ENCODE data around the gene NAP1L5. TPM values are rescaled to one million over a fixed set of nuclear protein-coding genes. Genes with fewer than 3 reads are reported as not detected.

The NAP1L5 gene
- total RNA-seq, 1 experiment from 2014 or later: not detected

- Histone ChIP-seq H3K27me3 (replicated peaks; ENCODE audit: control insufficient read depth, insufficient read depth, low read length) (no peaks in the 10 kb centered on the region), H3K4me1 (peaks cover 34% of the 10 kb centered on the region), H3K36me3 (ENCODE audit: control insufficient read depth, insufficient read depth, low read length) (no peaks in the 10 kb centered on the region; the same call in 1 of the 2 replicates), H3K9me3 (no peaks in the 10 kb centered on the region), H3K4me3 (ENCODE audit: low read depth, low read length) (no peak overlapping the region)
- no peaks in the 10 kb centered on the region for H3K9me3 Mint-ChIP-seq (ENCODE audit: unreplicated experiment)
- H3K36me3 Mint-ChIP-seq (ENCODE audit: insufficient read depth, unreplicated experiment): no peaks in the 10 kb centered on the region
- BruUV-seq (replicated peaks): no TSS peak
- H3K4me3 Mint-ChIP-seq (ENCODE audit: unreplicated experiment): peak overlapping the region; percentile 20
- TF ChIP-seq CTCF (IDR thresholded peaks at IDR 0.05; ENCODE audit: insufficient read depth in 1 of 2, low read depth in 1 of 2, low read length in 1 of 2, severe bottlenecking in 1 of 2, unreplicated experiment in 1 of 2): no peak
- peaks cover 29% of the 10 kb centered on the region for H3K4me1 Mint-ChIP-seq (ENCODE audit: low read depth, unreplicated experiment)
- peak overlapping the region; percentile 6 for H3K27ac Mint-ChIP-seq (ENCODE audit: unreplicated experiment)
- POLR2A ChIA-PET: interaction anchor here (0.5 to 1.2 kb wide), 2 partner anchors 13 to 136 kb away, joined by 4 to 6 read pairs; partner anchors contain the start of gene PYURF
- no peaks in the 10 kb centered on the region for H3K27me3 Mint-ChIP-seq (ENCODE audit: insufficient read depth, unreplicated experiment)
- intact Hi-C loops (cut with micrococcal nuclease; ENCODE audit: unreplicated experiment): loop anchor here (1.0 kb wide), 4 partner anchors 13 to 134 kb away; partner anchors contain the start of gene HERC3
- CTCF ChIA-PET: interaction anchor here (1.0 to 1.4 kb wide), 12 partner anchors 13 to 441 kb away, joined by 4 to 68 read pairs (median 7); partner anchors contain the start of gene PYURF
- no peak for DNase-seq
Measured at GRCh38 chr4:88659890-88660208, 37.8 kb downstream of the NAP1L5 start.

- H3K27me3 Mint-ChIP-seq (ENCODE audit: insufficient read depth, unreplicated experiment): no peaks in the 10 kb centered on the region
- peak overlapping the region; percentile 6 for H3K27ac Mint-ChIP-seq (ENCODE audit: unreplicated experiment)
- peaks cover 29% of the 10 kb centered on the region for H3K4me1 Mint-ChIP-seq (ENCODE audit: low read depth, unreplicated experiment)
- H3K36me3 Mint-ChIP-seq (ENCODE audit: insufficient read depth, unreplicated experiment): no peaks in the 10 kb centered on the region
- peak; percentile 70 to 71 for DNase-seq
- Histone ChIP-seq H3K36me3 (ENCODE audit: control insufficient read depth, insufficient read depth, low read length) (no peaks in the 10 kb centered on the region; the same call in 1 of the 2 replicates), H3K27me3 (replicated peaks; ENCODE audit: control insufficient read depth, insufficient read depth, low read length) (no peaks in the 10 kb centered on the region), H3K4me1 (peaks cover 34% of the 10 kb centered on the region), H3K9me3 (no peaks in the 10 kb centered on the region), H3K4me3 (ENCODE audit: low read depth, low read length) (no peak overlapping the region)
- CTCF ChIA-PET: interaction anchor here (0.6 to 1.4 kb wide), 22 partner anchors 10 to 626 kb away, joined by 3 to 68 read pairs (median 5); partner anchors contain the start of gene PYURF
- peak overlapping the region; percentile 20 for H3K4me3 Mint-ChIP-seq (ENCODE audit: unreplicated experiment)
- POLR2A ChIA-PET: interaction anchor here (0.5 to 1.2 kb wide), 3 partner anchors 12 to 135 kb away, joined by 4 to 6 read pairs (median 4); partner anchors contain the start of gene PYURF
- H3K9me3 Mint-ChIP-seq (ENCODE audit: unreplicated experiment): no peaks in the 10 kb centered on the region
- intact Hi-C loops (cut with micrococcal nuclease; ENCODE audit: unreplicated experiment): loop anchor here (1.0 kb wide), 4 partner anchors 12 to 133 kb away; partner anchors contain the start of gene HERC3
- no TSS peak for BruUV-seq (replicated peaks)
- peak; percentile 70 to 71 for TF ChIP-seq CTCF (IDR thresholded peaks at IDR 0.05; ENCODE audit: insufficient read depth in 1 of 2, low read depth in 1 of 2, low read length in 1 of 2, severe bottlenecking in 1 of 2, unreplicated experiment in 1 of 2)
Measured at GRCh38 chr4:88659055-88659889, 38.4 kb downstream of the NAP1L5 start.

GRCh38 chr4:88655226-88655625, 42.4 kb downstream of the NAP1L5 start:
- no peak overlapping the region for H3K4me3 Mint-ChIP-seq (ENCODE audit: unreplicated experiment)
- ChIA-PET CTCF (no interaction called here), POLR2A (no interaction called here)
- TF ChIP-seq CTCF (IDR thresholded peaks at IDR 0.05; ENCODE audit: insufficient read depth in 1 of 2, low read depth in 1 of 2, low read length in 1 of 2, severe bottlenecking in 1 of 2, unreplicated experiment in 1 of 2): no peak
- Histone ChIP-seq H3K9me3 (no peaks in the 10 kb centered on the region), H3K27me3 (replicated peaks; ENCODE audit: control insufficient read depth, insufficient read depth, low read length) (no peaks in the 10 kb centered on the region), H3K36me3 (ENCODE audit: control insufficient read depth, insufficient read depth, low read length) (no peaks in the 10 kb centered on the region; the same call in 1 of the 2 replicates), H3K4me1 (peaks cover 13% of the 10 kb centered on the region), H3K4me3 (ENCODE audit: low read depth, low read length) (no peak overlapping the region)
- DNase-seq: no peak
- H3K27me3 Mint-ChIP-seq (ENCODE audit: insufficient read depth, unreplicated experiment): no peaks in the 10 kb centered on the region
- H3K36me3 Mint-ChIP-seq (ENCODE audit: insufficient read depth, unreplicated experiment): no peaks in the 10 kb centered on the region
- H3K9me3 Mint-ChIP-seq (ENCODE audit: unreplicated experiment): no peaks in the 10 kb centered on the region
- intact Hi-C loops (cut with micrococcal nuclease; ENCODE audit: unreplicated experiment): no loop called here
- no TSS peak for BruUV-seq (replicated peaks)
- H3K27ac Mint-ChIP-seq (ENCODE audit: unreplicated experiment): no peak overlapping the region
- H3K4me1 Mint-ChIP-seq (ENCODE audit: low read depth, unreplicated experiment): peaks cover 20% of the 10 kb centered on the region

Measured in Caco-2 (cell line).